AG20443 (cell line): ENCODE measurements around the gene HHAT.

Source experiments
- DNase-seq: peaks from one replicate; pipeline ENCODE4 v3.0.0; 2012; ENCODE audit warnings: low spot score, mixed read lengths

The HHAT gene

DNA sequence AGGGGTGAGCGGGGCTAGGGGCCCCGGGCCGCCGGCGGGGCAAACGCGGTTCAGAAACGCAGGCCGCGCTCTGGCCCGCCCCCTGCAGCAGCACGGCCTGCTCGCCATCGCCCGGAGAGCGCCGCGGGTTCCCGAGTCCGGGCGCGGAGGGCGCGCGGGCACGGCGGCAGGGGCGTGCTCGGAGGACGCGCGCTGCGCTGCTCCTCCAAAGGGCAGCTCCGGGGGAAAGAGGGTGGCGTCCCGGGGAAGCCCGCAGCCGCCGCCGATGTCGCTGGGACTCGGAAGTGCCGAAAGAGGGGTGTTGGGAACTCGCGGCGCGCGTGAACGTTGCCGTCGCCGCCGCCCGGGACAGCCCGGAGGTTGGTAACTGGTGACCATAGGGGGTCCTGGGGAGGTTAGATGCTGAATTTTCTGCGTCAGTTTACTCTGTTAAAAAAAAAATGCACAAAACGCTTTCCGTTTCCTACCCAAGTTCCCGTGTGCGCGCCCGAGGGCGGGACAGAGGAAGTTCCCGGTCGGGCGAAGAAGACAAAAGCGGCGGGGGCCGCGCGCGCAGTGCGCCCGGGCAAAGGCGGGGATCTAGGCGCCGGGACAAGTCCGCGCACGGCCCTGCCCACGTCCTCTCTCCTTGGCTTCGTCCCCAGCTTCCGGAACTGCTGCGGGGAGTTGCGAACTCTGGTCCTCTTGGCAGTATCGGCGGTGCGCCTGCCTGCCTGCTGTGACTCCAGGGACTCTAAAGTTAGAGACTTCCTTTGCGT lies at the start of gene HHAT:
HHAT (plus strand) TSS at position 157 of the 758 bp plus-strand sequence. CDS start 20,074 bp downstream, outside the sequence.
- peak; percentile 93 for DNase-seq

DNA sequence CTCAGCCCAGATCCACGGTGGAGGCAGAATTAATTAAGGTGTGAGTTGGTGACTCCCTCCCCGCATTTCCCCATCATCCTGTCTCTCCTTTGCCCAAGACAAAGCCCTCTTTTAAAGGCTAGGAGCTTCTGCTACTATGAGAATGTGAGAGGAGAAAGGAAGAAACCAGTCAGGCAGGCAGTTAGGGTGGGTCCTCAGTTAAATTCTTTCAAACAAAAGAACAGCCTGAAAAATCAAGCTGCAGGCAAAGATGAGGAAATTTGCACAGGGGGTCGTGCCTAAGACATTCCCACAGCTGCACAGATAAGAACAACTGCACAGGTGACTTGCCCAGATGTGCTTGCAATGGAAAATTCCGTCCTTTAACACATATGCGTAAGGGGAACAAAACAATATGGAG lies 48.5 kb upstream of the HHAT start:
- no peak for DNase-seq

DNA sequence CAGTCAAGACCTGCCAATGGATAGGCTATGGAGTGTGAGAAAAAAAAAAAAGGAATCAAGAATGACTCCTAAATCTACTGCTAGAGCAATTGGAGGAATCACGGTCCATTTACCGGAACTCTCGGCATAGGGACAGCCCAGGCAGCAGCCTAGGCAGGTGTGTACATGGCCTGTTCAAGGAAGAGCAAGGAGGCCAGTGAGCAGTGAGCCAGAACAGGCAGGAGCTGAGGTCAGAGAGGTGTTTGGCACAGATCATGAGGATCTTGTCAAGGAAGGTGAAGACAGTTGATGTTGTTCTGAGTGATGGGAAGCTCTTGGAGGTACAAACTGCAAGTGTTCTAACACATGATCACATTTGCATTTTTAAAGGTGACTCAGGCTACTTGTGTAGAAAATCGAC lies 40.6 kb upstream of the HHAT start:
- no peak for DNase-seq

DNA sequence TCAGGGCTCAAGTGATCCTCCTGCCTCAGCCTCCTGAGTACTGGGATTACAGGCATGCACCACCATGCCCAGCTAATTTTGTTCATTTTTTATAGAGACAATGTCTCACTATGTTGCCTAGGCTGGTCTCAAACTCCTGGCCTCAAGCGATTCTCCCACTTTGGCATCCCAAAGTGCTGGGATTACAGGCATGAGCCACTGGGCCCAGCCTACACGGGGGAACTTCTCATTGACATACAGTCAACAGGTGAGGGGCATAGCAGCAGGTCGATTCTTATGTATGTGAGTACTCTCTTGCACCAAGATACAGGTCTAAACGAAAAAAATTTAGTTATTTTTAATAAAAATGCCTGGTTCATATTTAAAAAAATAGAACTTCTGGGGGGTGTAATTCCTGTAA lies 39.5 kb upstream of the HHAT start:
- DNase-seq = no peak

DNA sequence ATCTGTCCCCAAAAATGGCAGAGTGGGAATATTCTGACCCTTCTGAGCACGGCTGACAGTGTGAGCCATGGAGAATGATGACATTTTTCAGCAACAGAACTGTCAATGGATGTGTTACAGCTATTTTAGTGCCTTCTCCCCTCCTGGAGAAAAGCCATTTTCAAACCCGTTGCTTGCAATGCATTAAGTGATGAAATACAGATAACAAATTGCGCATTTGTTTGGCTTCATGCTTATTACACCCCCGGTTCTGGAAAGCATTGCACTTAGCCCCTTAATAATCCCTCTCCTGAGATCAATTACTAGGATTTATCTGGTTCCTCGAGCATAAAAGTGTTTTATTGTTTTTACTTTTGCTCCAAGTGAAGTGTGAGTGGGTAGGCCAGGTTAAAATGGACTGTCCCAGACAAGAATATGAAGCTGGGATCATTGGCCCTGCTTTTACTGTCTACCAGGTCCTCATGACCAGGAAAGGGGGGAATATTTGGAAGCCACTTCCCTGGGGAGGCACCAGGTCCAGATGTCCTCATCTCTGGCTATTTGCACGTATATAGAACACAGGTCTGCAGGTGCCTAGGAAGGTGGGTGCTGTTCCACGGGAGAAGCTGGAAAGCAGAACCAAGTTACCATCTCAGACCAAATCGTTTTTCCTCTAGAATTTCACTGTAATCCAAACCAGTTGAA lies 37.5 kb upstream of the HHAT start:
- DNase-seq = no peak

DNA sequence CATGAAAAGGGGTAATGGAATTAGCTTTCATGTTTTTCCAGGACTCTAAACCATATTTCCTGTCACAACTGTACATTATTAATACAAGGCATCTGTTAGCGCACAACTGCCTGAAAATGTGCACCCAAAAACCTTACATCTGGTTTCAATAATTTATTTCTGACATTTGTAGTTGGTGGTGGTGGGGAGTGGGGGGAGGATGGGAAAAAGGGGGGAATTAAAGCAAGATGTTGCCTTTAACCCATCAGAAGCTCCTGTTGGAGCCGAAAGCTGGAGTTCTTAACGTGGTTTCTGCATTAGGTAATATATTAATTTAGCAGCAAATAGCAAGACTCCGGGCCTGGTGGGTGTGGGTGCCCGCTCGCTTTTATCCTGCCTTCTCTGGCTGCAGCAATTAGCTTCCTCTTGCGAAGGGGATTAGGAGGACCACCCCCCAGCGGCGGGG lies 36.9 kb upstream of the HHAT start:
- peak; percentile 74 for DNase-seq

DNA sequence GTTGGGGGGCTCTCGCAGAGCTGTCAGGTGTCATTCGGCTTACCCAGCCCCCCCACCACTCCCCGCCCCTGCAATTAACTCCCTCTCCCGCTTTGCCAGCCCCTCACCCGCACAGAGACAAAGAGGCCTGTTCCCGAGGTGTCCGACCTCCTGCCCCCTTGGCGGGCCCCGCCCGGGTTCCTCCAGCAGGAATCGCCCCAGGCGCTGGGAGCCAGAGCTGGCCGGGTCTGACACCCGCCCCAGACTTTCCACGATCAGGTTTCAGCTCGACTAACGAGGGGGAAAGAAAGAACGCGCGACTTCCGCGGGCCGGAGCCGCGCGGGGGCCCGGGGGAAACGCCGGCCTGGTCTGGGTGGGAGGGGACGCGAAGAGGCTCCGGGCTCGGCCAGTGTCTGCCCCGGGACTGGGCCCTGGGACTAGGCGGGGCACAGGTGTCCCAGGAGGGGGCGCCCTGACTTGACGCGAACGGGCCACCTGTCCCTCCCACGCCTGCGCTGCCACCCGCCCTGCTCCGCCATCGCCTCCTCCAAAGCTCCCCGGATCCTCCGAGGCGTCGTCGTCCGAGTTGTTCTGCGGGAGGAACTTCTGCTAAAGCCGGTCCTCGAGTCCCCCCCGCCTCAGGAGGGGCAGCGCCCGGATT lies 36.4 kb upstream of the HHAT start:
- peak; percentile 57 for DNase-seq

DNA sequence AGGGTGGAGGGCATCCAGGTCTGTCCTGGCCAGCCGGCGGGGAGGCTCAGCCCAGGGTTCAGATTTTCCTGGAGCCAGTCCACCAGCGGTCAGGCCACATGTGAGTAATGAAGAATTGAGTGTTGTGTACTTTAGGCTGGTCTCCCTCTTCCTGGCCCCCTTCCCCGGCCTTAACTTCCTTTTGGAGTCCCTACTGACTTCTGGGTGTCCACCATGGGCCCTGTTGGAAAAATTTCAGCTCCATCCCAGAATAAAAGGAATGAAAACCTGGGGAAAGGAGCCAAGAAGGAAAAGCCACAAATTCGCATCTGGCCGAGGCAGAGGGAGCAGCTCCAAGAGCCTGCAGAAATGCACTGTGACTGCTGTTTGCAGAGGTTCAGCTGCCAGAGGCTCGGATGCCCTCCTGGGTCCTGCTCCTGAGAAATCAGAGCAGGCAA lies 35.5 kb upstream of the HHAT start:
- DNase-seq = peak; percentile 81

DNA sequence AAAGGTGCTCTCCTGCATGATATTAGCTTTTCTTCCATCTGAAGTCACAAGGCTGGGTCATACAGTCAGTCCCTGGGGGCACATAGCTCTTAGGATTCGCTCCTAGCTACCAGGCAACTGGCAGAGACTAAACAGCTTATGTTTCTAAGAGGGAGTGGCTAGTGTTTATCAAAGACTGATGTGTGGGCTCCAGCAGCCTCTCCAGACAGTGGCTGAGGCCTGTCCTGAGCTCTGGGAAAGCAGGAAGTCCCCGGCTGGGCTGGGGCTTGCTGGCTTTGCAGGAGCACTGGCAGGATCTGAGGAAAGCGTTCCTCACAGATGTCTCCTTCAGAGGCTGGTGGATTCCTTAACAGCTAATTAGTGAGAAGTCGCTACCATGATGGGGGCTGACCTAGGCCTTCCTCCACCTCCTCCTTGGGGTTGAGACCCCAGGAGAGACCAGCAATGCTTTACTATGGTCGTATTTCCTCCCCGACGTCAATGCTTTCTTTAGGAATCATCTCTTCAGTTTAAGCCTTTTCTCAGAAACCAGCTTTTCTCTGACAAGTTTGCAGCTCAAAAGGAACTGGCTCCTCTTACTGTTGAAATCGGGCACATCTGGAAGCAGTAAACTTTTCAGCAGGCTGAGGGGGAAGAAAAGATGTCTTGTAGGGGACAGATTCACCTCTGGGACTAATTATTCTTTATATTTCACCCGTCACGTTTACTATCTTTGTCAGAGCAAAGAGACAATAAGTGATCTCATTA lies 33.5 kb upstream of the HHAT start:
- peak; percentile 76 for DNase-seq

DNA sequence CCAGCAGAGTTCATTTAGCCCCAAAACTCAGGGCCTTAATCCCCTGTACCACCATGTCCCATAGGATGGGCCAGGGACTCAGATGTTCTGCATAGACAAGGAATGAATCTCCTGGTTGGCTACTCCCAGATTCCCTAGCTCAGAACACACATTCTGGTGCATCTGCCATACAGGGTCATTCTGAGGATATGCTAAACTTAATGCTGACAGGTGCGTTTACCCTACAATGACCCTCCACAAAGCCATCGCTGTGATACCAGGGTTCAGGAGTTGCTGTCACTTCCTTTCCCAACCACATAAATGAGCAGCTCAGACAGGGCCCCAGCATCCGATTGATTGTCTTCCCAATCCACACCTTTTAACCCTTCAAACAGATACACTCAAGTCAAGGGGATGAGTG lies 32.0 kb upstream of the HHAT start:
- DNase-seq = no peak

DNA sequence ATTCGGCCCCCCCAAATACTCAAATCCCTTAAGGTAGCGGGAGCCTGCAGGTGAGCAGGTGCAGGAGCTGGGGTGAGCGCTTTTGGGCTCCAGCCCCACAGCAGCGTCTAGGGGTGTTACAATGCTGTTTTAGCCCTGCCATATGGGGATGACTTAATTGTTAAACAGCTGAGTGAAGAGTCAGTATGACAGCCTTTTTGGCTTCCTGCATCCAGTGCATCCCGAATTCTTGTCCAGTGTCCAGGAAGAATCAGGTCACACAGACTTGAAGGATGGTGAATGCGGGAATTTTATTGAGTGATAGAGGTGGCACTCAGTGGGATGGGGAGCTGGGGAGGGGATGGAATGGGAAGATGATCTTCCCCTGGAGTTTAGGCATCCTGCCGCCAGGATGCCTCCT lies 30.4 kb upstream of the HHAT start:
- DNase-seq = no peak

DNA sequence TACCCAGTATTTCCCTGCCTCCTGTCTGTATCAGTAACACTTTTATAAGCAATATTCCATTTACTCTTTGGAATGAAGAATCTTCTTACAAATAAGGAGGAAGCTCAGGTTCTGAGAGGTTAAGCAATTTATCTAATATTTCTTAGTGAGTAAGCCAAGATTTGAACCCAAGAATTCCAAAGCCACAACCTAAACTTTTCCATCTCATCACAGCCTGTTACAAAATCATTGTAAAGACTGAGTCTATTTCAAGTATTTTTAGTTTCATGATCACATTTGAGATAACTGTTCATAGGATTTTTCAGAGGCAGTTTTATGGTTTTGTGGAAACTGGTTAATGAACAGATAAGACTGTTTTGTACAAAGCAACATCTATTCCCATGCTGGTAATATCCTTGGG lies 29.8 kb upstream of the HHAT start:
- DNase-seq = no peak

DNA sequence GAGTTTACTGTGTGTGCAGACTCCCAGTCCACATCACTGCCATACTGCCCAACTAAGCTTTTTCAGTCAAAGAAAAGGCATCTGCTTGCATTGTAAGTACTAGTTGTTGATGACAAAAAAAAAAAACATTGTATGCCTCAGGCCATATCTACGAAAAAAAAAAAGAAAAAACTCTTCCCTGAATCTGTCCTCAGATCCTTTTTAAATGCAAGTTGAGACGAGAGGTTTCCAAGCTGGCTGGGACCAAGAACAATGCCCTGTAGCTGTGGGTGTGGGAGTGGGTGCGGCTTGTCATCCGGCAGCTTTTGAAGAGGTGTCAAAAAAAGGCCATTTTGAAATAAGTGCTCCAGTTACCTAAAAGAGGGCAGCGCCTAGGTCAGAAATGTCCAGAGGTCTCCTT lies 29.2 kb upstream of the HHAT start:
- no peak for DNase-seq

DNA sequence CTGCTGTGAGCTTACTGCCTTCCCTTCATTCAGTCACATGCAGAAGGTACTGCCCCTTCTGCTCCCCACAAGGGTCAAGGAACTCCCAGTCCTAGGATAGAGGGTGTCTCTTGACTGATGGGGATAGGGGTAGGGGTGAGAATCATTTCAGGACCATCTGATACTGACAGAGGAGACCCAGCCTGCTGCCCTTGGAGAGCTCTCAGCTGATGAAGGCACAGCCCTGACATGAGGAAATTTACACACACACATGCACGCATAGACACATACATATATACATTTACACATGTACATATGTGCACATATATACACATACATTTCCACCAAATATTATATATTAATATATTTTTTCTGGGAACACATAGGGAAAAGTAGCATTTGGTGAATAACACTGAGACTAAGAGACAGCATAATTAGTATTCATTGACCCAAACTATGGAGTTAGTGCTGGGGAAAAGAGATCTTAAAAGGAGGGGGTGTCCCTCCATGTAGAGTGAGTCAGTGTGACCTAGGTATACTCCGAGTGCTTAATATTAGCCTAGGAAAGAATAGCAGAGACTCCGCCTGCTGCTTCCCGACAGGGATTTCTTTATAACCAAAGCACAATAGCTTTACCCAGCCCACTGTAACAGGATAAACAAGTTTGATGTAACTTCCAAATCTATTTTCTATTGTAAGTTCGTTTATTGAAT lies 27.6 kb upstream of the HHAT start:
- no peak for DNase-seq

DNA sequence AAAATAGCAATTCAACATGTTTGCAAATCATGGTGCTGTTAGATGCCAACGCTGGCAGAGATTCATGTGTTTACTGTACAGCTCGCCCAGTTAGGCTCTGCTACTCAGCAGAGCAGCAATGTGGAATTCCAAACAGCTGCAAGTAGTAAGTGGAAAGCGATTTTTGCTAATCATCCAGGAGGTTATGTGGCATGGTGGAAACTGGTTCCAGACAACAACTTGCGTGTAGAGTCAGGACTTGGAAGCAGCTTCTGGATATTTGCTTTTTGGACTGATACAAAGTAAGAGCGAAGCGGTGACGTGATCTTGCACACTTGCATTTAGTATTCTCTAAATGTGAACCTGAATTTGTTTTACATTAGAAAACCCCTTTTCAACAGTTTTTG lies 27.1 kb upstream of the HHAT start:
- DNase-seq = peak; percentile 61

DNA sequence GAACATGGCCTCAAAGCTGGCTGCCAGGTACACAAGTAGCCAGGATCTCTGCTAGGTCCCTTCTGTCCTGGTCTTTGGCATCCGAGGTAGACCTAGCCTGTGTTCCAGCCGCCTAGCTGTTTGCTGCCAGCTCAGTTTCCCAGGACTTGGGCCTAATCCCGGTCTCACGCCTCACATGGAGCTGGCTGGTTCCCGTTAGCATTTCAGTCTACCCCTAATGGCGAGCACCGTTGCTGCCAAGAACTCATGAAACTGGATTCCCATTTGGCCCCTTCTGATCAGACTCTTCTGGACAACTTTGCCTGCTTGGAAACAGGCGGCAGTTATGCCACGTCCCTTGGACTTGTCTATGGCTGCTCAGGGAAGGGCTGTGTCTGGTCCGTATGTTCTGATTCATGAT lies 26.2 kb upstream of the HHAT start:
- no peak for DNase-seq

DNA sequence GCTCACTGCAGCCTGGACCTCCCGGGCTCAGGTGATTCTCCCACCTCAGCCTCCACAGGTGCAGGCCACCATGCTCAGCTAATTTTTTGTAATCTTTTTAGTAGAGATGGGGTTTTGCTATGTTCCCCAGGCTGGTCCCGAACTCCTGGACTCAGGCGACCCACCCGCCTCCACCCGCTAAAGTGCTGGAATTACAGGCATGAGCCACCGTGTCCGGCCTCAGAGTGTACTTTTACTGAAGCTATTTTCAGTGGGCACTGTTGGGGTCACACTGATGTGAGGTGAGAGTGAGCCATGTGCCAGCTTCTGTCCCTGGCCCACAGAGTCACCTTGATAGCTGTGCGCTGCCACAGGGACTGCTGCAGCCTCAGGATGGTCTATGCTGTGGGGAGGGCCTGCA lies 25.3 kb upstream of the HHAT start:
- no peak for DNase-seq

DNA sequence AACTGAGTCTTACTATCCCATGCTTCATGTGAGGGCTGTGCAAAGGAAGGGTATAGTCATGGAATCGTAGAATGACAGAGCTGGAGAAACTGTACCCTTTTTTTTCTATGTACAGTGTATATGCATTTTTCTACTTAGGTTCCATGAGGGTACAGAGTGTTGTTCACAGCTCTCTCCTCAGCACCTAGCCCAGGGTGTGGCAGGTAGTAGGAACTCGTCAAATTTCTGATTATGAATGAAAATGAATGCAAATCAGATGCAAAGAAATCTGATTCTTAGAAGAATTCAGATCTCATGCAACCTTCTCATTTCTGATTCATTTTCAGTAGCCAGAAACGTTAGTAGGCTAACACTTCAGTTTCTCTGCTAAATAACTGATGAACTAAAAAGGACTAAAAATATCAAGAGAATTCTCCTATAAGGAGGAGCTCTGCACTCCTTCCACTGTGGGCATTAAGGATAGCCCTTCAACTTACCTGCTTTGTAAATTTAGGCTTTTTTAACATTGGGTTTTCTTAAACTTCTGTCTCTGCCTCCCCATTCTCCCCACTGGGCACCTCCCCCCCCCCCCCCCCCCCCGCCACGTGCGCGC lies 18.0 kb upstream of the HHAT start:
- DNase-seq = no peak

DNA sequence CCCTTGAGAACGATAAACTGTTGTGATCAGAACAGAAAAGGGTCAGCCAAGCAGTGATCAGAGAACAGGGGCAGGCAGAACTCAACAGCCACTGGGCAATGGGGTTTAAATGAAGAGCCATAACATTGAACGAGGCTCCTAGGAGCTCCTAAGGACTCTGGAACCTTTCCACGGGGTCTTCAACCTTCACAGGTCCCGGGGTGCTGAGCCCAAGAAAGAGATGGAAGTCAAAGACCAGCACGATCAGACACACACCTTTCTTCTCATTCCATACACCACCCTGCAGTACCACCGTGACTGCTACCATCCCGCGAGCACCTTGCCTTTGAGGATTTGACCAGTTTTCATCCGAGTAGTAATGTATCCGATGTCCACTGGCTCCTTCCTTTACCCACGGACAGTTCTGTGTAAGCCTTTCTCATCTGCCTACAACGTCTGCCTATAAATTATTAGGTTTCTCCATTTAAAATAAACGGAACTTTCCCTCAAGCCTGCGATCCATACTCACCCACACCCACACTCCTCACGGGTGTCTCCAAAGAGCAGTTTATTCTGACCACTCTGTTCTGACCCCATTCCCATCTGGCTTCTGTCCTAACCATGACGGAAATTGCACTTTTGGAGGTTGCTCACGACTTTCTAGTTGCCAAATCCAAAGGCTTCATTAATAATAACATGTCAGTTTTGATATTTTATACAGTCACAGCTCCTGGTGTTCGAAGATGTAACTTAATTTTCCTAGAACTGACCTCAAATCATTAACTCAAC lies 16.8 kb upstream of the HHAT start:
- DNase-seq = no peak

DNA sequence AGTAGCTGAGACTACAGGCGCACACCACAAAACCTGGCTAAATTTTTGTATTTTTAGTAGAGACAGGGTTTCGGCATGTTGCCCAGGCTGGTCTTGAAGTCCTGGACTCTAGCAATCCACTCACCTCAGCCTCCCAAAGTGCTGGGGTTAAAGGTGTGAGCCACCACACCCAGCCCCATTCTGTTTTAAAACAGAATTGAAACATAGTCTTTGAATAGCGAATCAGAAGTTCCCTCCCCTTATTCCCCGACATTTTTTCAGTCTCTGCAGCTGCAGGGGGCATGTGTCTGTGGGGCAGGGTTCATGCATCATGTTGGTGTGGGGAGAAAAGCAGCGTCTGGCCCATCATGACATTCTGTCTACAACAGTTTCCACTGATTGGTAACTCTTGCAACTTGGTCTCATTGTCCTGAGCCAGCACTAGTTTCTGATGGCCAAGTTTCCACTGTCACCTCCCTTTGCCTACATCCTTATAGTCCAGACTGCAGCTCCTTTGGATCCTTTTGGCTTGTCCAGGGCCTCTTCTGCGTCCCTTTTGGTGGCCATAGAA lies 15.6 kb upstream of the HHAT start:
- DNase-seq = no peak
